Lung microvascular endothelial cell (primary cell): Measurements from ENCODE around the gene NOL4L. TPM values are rescaled to one million over a fixed set of nuclear protein-coding genes. Genes with fewer than 3 reads are reported as not detected.

Experiments used
- DNase-seq, 2 donors: peaks; one replicate each; pipeline versions ENCODE4 v3.0.0 to v3.0.0-alpha.2; 2010; ENCODE audit warnings: low read depth in 2 of 2
- total RNA-seq: library from RNA; depleted of rRNA; stranded (reverse); fragments of >200 nt; gene quantifications from 2 replicates; pipeline ENCODE4 v1.2.1, GENCODE V29; 2014

NOL4L gene
- total RNA-seq, 1 donor from 2014 or later, result 9.9 TPM

DNA sequence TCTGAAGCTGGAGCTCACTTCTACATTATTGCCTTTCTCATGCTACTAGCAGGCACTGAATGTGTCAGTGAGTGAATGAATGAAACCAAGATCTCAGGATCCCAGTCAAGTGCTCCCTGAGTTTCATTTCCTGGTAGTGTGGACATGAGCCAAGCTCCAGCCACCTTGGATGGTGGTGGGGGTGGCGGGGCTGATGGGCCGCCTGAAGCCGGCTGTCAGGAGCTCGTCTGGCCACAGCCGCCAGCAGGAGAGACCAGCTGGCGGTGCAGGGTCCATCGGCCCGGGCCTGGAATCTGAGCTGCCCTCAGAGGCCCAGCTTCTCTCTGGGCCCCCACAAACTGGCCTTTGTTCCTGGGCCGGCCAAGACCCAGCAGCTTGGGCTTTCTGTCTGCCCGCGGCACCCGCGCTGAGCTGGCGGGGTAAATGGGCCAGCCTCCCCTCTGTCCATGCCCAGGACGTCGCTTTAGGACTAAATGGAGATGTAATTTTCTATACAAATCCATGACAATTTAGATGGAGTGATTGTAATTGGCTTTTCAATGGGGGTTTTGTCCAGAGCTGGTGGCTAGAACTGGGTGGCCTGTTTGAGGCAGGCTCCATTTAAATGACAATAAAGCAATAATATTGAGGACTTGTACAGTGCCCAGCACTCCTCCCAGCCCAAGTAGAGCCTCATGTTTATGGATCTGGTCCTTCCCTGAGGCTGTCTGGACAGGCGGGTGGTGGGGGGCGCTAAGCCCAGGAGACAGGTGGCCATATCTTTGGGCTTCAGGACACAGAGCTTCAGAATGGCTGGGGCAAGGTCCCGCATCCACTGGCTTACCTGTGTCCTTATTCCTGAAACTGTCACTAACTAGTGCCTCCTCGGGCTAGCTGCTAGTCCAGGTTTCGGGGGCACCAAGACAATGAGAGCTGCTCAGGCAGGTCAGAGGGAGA is 43.5 kb downstream of the NOL4L start:
- DNase-seq, result no peak

DNA sequence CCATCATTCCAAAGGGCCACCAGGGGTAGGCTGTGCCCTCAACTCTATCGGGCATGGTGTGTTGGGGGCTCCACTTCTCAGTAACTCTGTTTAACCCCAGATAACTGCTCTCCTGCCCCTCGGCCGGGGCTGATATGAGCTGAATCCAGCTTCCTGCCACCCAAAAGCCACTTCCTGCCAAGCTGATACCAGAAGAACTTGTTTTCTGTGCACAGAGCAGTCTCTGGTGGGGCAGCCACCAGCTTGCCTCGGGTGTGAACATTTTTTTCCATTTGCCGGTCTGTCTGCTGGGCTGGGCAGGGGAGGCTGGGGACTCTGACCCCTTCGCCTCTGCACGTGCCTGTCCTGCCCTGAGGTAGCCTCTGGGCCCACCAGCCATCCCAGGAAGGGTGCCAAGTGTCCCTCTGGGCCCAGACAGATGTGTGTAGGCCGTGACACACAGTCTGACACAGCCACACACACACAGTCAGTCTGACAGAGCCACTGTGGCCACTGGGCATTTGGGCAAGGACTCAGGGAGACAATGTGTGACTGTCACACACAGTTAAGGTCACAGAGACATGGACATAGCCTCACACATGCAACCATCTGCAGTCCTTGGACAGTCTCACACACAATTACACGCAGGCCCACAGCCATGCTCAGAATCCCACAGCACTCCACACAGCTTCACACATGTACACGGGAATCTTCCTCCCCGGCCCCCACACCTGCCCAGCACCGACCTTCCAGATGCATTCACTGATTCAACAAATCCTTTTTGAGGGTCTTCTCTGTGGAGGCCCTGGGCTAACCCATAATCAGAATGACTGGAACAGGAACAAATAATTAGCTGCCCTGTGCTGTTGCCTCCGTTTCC is 45.1 kb downstream of the NOL4L start:
- DNase-seq, result peak in 1 of 2 donors; percentile 58

DNA sequence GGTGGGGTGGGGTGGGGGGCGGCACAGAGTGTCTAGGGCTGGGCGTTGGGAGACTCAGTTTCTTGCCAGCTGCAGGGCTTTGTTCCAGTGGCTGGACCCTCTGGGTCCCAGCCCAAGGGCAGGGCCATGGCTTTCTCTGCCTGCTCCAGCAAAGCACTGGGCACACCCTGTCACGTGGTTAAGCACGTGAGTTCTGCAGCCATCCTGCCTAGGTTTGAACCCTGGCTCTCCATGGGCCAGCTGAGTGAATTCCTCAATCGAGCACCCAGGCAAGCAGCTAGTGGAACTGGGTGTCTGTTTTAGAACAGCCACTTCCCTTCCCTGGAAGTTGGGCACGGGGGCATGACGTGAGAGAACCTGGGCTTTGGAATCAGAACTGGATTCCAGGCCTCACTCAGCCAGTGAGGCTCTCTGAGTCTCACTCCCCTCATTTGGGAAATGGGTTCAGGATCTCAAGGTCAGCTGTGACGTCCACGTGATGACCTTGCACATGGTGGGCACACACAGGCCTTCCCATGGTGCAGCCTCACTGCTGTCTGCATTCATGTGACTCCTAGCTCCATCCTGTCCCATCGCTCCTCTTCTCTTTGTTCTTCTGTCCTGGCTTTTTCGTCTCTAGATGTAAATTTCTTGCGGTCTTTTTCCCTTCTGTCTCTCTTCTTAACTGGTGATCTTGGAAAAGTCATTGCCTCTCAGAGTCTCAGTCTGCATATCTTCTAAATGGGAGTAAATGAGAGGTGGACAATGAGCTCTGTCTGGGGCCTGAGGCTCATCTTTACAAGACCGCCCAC is 45.9 kb downstream of the NOL4L start:
- no peak for DNase-seq

DNA sequence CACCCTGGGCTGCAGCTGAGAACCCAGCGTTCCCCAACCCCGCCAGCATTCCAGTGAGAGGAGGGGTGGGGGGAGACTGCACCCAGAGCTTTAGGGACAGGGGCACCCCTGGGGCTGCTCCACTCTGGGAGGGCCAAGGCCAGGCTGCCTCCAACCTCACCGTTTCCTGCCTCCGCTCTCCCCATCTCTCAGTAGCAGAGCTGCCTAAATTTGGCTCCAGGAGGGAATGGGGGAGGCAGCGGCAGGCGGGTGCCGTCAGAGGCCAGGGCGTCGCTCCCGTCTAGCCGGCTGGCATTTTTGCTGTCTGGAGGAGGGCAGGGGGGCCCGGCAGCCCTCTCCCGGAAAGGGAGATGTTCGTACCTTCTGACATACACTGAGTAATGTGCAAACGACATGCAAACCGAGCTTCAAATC is 46.6 kb downstream of the NOL4L start:
- DNase-seq, result no peak

DNA sequence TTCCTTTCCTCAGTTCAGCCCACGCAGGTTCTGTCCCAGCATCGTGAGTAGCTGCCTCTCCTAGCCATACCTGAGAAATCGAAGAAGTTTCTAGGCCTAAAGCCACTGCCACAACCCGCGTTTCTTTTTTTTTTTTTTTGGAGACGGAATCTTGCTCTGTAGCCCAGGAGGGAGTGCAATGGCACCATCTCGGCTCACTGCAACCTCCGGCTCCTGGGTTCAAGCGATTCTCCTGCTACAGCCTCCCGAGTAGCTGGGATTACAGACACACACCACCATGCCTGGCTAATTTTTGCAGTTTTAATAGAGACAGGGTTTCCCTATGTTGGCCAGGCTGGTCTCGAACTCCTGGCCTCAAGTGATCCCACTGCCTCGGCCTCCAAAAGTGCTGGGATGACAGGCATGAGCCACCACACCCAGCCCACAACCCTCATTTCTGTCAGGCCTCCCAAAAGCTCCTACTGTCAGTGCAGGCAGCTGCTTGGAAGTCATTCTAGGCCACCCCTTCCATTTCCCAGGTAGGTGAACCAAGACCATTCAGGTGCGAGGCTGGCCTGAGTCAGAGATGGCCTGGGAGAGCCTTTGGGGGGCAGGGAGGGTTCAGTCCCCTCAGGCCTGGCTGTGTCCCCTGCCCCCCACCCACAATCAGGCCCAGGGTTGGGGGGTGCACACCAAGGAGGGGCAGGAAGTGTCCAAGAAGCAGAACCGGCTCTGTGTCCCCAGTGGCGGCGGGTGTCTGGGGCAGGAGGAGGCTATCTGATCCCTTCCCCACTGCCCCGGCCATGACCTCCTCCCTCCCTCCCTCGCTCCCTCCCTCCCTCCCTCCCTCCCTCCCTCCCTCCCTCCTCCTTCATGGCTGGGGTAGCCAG is 47.2 kb downstream of the NOL4L start:
- no peak for DNase-seq

DNA sequence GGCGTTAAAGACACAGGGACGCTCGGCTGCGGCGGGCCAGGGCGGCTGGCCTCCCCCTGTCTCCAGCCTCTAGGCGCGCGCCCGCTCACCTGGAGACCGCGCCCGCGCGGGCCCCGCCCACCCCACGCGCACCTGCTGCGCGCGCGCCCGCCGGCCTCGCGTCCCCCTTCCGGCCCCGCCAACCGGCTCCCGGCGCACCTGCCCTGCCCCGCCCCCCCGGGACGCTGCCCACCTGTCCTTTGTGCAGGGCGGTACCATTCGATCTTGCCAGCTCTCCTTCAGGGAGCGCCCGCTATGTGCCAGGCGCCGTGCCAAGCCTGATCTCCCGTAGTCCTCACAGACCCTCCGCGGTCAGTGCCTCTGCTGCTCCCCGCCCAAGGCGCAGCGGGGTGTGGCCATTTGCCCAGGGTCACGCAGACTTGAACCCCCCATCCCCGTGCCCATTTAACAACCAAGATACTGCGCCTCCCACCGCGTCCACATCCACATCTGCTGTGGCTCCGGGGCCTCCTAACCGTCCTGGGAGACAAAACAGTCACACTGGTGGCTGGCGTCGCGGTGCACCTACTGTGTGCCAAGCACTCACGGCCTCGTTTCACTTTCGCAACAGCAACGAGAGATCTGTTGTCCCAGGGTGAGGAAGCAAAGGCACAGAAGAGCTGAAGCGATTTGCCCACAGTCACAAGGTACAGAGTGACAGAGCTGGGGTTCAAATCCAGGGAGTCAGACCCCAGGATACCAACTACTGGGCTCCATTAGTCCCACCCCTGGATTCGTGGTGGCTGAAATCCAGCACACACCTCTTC is 48.1 kb downstream of the NOL4L start:
- peak in 1 of 2 donors; percentile 20 for DNase-seq

DNA sequence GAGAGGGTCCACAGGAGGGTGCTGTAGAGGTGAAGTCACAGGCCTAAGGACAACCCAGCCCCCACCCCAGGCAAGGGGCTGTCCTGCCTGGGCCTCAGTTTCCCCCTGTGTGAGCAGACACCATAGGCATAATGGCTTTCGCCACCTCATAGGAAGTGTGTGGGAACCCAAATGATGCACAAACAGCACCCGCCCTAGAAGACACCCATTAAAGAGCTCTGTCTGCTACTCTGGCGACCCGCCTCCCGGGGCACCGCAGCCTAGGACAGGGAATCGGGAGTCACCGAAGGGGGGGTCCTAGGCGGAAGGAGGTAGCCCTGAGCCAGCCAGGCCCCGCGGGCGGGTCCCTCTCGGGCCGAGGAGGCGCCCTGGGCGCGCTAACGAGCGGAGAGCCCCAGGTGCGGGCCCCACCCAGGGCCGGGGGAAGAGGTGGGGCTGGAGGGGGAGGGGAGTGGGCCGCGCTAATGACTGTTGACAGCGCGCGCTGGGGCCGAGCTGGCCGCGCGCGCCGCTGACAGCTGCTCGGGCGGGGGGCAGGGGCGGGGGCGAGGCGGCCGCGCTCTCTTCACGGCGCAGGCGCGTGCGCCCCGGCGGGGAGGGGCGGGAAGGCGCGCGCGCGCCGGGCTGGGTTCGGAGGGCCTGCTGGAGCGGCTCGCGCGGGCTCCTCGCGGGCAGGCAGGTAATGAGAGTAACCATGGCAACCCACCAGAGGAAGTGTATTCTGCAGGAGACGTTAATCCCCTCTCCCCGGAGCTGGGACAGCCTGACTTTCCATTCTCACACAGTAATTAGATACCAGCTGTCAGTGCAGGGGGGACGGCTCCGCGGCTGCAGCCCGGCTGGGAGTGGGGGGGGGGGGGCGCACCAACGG is 48.9 kb downstream of the NOL4L start:
- peak in 1 of 2 donors; percentile 39 for DNase-seq

DNA sequence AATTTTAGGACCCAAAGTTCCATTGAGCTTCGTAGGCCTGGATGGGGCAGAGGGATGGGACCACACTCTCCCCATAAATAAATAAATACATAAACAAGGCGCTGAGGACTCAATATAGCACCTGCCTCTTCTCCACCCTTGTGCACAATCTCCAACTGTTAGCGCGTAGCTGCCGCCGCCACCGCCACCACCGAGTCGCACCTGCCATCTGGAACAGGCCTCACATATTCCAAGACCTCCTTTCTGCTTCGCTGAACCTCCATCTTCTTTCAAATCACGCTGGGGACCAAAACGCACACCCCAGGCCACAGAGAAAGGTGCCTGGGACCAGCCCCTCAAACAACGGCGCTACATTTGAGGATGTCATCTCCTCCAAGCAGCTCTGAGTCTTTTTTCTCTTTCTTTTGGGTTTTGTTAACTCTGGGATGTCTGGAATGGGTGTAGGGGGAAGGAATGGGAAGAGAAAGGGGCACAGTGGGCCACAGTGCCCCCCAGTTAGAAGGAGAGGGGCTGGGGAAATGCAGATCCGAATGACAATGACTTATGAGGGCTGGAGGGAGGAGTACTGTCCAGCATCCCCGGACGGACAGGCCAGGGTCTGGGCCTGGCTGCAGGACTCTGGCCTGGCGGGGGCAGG is 49.7 kb downstream of the NOL4L start:
- DNase-seq, result no peak

DNA sequence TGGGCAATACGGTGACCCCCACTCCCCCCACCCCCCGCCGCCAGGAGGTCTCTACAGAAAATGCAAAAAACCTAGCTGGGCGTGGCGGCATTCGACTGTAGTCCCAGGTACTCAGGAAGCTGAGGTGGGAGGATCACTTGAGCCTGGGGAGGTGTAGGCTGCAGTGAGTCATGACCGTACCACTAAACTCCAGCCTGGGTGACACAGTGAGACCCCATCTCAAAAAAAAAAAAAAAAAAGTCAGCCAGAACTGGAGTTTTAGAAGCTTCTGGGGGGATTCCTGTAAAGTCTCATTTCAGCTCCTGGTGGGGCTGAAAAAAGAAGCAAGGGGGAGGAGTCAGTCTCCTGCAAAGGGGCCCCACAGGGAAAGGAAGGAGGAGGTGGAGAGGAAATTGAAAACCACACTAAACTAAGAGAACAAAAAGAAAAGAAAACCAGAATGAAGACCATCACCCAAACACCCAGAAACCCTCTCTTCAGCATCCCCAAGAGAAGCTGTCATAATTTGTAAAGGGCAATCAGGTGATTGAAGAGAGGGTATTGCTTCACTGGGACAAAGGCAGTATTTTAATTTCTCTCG is 50.4 kb downstream of the NOL4L start:
- DNase-seq, result no peak

DNA sequence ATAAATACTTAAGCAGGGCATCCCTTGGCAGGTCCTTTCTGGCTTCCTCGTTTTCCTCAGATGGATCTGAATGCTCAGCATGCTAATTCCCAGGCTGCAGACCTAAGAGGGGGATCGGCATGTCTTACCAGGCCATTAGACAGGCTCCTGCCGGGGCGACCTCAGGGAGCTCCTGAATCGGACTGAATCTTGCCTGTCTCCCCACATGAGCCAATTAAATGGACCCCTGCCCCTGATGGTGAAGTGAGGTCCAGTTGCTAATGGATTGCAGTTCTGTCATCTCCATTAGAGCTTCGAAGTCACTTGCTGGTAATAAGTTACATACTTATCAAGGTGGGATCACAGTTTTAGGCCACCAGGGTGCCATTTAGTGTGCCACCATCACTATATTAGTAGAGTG is 51.4 kb downstream of the NOL4L start:
- DNase-seq, result no peak

DNA sequence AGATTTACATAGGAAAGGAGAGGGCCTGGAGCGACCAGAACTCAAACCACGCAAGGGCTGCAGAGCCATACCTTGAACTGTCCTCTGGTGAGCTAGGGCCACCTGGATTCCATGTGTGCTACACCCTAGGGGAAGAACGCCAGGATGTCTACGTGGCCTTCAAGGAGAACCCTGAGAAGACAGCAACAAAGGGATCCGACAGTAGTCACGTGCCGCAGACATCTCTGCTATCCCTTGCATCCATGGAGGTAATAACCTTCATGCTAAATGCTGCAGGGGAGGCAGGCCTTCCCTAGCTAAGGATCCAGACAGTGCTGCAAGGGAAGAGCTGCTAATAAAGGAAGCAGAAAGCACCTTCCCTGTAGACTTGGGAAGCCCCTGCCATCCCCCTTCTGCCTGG is 52.9 kb downstream of the NOL4L start:
- DNase-seq, result no peak

DNA sequence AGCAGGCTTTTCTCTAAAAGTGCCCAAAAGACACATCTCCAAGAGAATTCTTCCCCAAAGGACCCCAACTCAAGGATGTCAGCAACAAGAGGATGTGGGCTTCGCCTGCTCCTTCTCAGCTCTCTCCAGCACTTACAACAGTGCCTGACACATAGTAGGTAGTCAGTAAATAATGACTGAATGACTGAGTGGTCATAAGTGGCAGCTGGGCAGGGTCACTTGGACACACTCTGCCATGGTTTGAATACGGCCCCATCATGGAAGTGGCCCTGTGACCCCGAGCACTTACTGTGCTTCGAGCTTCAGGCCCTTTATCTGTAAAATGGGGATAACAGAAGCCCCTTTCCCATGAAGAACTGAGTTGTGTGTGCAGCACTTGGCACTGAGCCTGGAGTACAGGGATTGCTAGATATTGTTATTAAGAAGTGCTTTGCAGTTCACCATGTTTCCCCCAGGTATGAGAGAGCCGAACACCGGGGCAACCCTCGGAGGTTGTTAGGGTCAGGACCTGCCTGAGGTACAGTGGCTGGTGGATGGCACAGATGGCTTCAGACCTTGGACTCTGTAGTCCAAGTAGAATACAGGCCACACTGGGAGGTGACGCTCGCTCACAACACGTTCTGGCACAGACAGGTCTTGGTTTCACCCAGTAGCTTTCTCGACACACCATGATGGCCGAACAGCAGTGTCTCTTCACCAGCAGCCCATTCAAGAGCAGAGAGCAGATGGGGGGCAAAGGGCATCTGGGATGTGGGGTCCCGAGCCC is 56.0 kb downstream of the NOL4L start:
- DNase-seq, result no peak

DNA sequence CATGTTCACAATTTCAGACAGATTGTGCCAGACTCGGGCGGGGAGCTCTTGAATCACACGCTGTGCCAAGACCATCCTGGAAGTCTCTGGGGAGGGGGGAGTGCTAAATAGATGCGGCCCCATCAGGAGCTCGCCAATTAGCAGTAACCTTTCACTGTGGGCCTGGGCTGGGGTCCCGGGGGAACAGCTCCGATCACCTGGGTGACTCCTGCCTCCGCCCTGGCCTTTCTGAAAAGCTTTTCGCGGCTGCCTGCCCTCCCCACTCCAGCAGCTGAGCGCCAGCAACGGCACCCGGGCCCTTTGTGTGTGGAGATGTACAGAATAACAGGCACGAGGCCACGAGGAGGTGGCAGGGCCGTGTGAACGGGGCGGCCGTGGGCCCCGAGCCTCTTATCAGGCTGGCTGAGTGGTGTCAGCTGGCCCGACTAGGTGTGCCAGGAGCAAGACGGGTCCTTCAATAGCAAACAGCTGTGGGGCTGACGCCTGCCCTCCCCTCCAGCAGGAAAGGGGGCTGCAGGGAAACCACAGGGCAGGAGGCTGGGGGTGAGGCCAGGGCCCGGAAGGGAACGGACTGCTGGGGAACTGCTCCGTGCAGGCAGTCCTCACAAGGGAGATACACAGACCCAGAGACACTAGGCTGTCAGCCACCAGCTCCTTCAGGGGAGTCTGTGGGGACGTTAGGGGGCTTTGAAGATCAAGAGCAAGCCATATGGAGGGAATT is 56.8 kb downstream of the NOL4L start:
- DNase-seq, result no peak

DNA sequence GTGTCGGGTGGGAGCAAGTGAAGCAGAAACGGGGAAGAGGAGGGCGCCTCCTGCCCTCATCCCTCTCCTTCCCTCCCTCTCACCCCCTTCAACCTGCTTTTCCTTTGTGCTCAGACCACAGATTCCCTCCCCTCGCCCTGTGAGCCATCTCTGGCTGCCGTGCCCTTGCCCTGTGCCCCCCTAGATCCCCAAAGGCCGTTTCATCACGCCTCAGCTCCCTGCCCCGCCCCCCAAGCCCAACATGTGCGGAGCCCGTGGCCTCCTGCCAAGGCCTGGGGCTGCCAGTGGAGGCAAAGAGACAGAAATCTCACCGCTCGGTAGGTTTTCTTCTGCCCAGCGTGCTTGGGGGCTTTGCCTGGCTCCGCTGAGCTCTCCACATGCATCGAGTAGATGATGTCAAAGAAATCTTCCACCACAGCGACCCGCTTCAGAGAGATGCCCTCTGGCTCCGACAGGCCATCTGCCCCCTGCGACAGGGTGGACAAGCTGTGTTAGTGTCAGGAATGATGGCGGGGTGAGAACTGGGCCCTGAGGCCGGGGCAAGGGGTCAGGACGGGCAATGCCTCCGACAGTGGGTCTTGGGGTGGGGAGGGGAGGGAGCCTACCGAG is 57.6 kb downstream of the NOL4L start:
- DNase-seq, result no peak

DNA sequence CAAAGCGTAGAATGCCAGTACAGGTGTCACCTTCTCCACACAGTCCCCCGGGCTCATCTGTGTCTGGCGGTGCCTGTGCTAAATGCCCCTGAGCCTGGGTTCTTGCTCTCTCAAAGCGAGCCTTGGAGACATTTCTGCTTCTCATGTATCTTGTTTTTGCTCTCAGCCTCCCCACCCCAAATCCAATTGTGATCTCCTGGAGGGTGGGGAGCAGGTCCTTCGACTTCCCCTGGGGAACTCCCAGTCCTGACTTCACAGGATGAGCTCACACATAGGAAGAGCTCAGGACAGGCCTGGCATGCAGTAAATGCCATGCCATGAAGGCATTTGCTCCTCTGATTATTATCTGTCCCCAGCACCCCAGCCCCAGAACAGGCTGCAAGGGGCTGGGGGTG is 58.1 kb downstream of the NOL4L start:
- DNase-seq, result no peak

DNA sequence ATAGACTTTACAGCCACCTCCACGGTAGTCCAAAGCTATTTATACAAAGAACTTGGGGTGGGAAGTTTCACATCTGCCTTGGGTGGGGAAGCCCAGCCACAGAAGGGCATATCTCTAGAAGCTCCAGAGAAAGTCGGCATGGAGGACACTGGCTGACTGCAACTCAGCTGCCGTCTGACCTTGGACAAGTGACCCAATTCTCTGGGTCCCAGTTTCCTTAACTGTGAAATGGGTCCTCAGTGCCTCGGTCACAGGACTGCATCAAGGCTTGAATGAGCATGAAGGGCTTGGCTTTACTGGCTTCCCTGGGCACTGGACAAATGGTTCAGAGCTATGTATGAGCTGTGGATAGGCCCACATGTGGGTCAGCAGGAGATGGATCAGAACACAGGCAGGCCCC is 58.6 kb downstream of the NOL4L start:
- DNase-seq, result no peak
